Smooth muscle cell (in vitro differentiated cells): ENCODE measurements around the gene APBA2. TPM values are rescaled to one million over a fixed set of nuclear protein-coding genes. Genes with fewer than 3 reads are reported as not detected.

Experiments
- DNase-seq: peaks from one replicate; lab custom pipeline; 2025; ENCODE audit not compliant: unreplicated experiment; lab: John Stamatoyannopoulos, UW
- H2AFZ ChIP-seq: fragments of 200-600 bp; sonication (generic); 2 replicates; pipeline ENCODE4 v1.6.0; 2016; ENCODE audit warnings: antibody characterized with exemption, low read depth, mild to moderate bottlenecking
- H3F3A ChIP-seq: fragments of 200-600 bp; sonication (generic); 2 replicates; pipeline ENCODE4 v1.6.0; 2017; ENCODE audit warnings: antibody characterized with exemption, low read depth
- H3K27ac ChIP-seq: fragments of 200-600 bp; sonication (generic); 2 replicates; pipeline ENCODE4 v1.5.1; 2016; ENCODE audit warnings: low read depth, mild to moderate bottlenecking
- H3K27me3 ChIP-seq: fragments of 200-600 bp; sonication (generic); 2 replicates; pipeline ENCODE4 v1.6.1; 2016; ENCODE audit warnings: low read depth, mild to moderate bottlenecking
- H3K36me3 ChIP-seq: fragments of 200-600 bp; sonication (generic); 2 replicates; pipeline ENCODE4 v1.5.1; 2016; ENCODE audit warnings: low read depth
- H3K4me1 ChIP-seq: fragments of 200-600 bp; sonication (generic); 2 replicates; pipeline ENCODE4 v1.5.1; 2016; ENCODE audit warnings: low read depth
- H3K4me2 ChIP-seq: fragments of 200-600 bp; sonication (generic); 2 replicates; pipeline ENCODE4 v1.6.0; 2016; ENCODE audit warnings: mild to moderate bottlenecking
- H3K4me3 ChIP-seq: fragments of 200-600 bp; sonication (generic); 2 replicates; pipeline ENCODE4 v1.5.1; 2016; ENCODE audit warnings: mild to moderate bottlenecking
- H3K79me2 ChIP-seq: fragments of 200-600 bp; sonication (generic); 2 replicates; pipeline ENCODE4 v1.6.0; 2016; ENCODE audit warnings: low read depth, mild to moderate bottlenecking
- H3K9ac ChIP-seq: fragments of 200-600 bp; sonication (generic); 2 replicates; pipeline ENCODE4 v1.6.0; 2016; ENCODE audit warnings: low read depth
- H3K9me3 ChIP-seq: fragments of 200-600 bp; sonication (generic); replicated peaks from 2 replicates; pipeline ENCODE4 v1.5.1; 2016; ENCODE audit warnings: low read depth
- H4K20me1 ChIP-seq: fragments of 200-600 bp; sonication (generic); 2 replicates; pipeline ENCODE4 v1.6.0; 2016; ENCODE audit warnings: low read depth
- whole genome bisulfite sequencing: methylation state at CpG from one replicate; pipeline ENCODE4 v1.1.7; 2016; ENCODE audit warnings: low lambda C conversion rate; 5-methylcytosine and 5-hydroxymethylcytosine counted together
- polyA plus RNA-seq: library from polyadenylated mRNA; unstranded; fragments of >200 nt; fragmentation: Nextera tagmentation; extraction: Ambion mirVana; gene quantifications from 2 replicates; pipeline ENCODE4 v1.2.1, GENCODE V29; 2016
- total RNA-seq: library from RNA; depleted of rRNA; stranded (reverse); fragments of >200 nt; gene quantifications from 2 replicates; pipeline ENCODE4 v1.2.3, GENCODE V29; 2014
- TF ChIP-seq, protein P1 (sequence below): fragments of 200-600 bp; sonication (generic); IDR thresholded peaks from 2 replicates; pipeline ENCODE4 v1.5.1; 2017; ENCODE audit warnings: borderline replicate concordance, mild to moderate bottlenecking, antibody characterized with exemption; ENCODE audit not compliant: insufficient read depth, poor library complexity, severe bottlenecking

The APBA2 gene
- total and polyA plus RNA-seq, 2 experiments from 2014 or later, result 10.2 to 14.9 TPM

DNA sequence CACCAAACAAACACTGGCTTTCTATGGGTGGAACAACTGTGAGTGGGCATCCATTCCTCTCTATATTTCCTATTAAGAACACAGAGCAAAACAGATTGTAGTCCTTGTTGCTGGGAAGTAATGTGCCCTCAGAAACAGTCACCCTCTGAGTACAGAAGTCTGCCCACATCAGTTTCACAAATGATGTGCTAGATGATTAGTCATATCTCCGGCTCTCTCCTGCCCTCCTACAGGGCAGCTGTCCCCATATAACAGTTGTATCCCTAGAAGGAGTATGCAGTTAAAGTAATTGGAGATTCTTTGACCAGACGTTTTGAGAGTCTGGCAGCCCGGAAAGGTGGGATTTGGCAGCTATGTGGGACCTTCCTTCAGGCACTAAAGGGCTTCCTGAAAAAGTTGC is 159.9 kb downstream of the APBA2 start:
- 24% methylated on average over 3 of the region's 3 CpGs for WGBS
- no peaks in the 10 kb centered on the region for H3K79me2 ChIP-seq

DNA sequence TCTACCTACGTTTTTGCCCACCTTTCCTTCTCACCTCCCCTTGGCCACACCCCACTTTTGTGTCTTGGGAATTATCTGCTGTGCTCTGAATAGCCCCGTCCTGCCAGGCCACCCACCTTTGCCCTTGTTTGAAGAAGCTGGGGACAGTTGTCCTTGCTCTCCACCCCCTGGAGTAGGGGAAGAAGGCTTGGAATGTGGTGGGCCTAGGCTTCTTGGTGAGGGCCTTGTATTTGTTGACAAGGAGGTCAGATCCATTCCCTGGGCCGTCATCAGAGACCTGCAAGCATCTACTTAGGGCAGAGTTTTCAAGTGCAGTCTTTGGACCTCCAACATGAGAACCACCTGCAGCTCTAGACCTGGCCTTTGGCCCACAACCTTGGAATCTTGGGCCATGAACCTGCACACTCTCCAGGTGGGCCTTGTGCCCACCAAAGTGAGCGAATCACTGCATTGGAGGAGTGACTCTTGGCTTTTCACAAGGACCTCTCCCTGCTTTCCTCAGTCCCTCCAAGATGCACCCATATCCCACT is 160.6 kb downstream of the APBA2 start:
- no peaks in the 10 kb centered on the region for H3K79me2 ChIP-seq
- H3K9me3 ChIP-seq, result no peaks in the 10 kb centered on the region
- H3K27ac ChIP-seq, result peak overlapping the region; percentile 93
- H3F3A ChIP-seq, result no peaks in the 10 kb centered on the region
- WGBS, result 88% methylated on average over 4 of the region's 4 CpGs
- H3K9ac ChIP-seq, result no peak overlapping the region
- H2AFZ ChIP-seq, result no peak overlapping the region
- peaks cover 12% of the 10 kb centered on the region for H3K4me1 ChIP-seq
- H3K36me3 ChIP-seq, result no peaks in the 10 kb centered on the region
- H4K20me1 ChIP-seq, result no peaks in the 10 kb centered on the region
- DNase-seq, result no peak
- H3K4me2 ChIP-seq, result no peak overlapping the region
- TF ChIP-seq, protein P1, sequence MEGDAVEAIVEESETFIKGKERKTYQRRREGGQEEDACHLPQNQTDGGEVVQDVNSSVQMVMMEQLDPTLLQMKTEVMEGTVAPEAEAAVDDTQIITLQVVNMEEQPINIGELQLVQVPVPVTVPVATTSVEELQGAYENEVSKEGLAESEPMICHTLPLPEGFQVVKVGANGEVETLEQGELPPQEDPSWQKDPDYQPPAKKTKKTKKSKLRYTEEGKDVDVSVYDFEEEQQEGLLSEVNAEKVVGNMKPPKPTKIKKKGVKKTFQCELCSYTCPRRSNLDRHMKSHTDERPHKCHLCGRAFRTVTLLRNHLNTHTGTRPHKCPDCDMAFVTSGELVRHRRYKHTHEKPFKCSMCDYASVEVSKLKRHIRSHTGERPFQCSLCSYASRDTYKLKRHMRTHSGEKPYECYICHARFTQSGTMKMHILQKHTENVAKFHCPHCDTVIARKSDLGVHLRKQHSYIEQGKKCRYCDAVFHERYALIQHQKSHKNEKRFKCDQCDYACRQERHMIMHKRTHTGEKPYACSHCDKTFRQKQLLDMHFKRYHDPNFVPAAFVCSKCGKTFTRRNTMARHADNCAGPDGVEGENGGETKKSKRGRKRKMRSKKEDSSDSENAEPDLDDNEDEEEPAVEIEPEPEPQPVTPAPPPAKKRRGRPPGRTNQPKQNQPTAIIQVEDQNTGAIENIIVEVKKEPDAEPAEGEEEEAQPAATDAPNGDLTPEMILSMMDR, result no peak
- no peaks in the 10 kb centered on the region for H3K27me3 ChIP-seq
- no peak overlapping the region for H3K4me3 ChIP-seq

More for the DNA sequence above, 159.9 kb downstream of the APBA2 start:
- peak overlapping the region; percentile 93 for H3K27ac ChIP-seq
- no peak overlapping the region for H2AFZ ChIP-seq
- H3K36me3 ChIP-seq, result no peaks in the 10 kb centered on the region
- H3K4me1 ChIP-seq, result peaks cover 17% of the 10 kb centered on the region
- TF ChIP-seq, protein P1, result no peak
- no peaks in the 10 kb centered on the region for H3K27me3 ChIP-seq
- no peaks in the 10 kb centered on the region for H4K20me1 ChIP-seq
- H3K4me2 ChIP-seq, result peak overlapping the region; percentile 66
- H3K4me3 ChIP-seq, result no peak overlapping the region
- H3F3A ChIP-seq, result no peaks in the 10 kb centered on the region
- H3K9ac ChIP-seq, result peak overlapping the region; percentile 41
- no peaks in the 10 kb centered on the region for H3K9me3 ChIP-seq
- no peak for DNase-seq

DNA sequence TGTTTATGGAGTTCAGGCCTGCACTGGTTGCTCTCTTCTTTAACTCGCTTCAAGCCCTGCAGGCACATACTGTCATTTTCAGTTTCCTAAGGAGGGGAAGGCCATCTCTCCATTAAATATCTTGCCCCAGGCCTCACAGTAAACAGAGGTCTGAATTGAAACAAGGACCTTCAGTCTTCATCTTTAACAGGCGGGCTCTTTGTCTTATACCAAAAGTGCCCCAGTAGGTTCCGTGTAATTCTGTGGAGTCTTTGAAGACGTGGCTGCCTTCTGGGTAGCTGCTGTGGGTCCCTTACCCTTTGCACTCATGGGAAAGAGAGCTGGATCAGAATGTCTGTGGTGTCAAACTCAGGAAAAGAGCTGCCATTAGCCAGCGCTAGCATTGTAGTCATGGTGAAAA is 161.2 kb downstream of the APBA2 start:
- 89% methylated on average over 5 of the region's 5 CpGs for WGBS
- Histone ChIP-seq H3K9ac (no peak overlapping the region), H3K79me2 (no peaks in the 10 kb centered on the region), H3K27ac (no peak overlapping the region), H3K4me2 (no peak overlapping the region), H3K4me3 (no peak overlapping the region), H2AFZ (no peak overlapping the region), H3K9me3 (no peaks in the 10 kb centered on the region), H3K4me1 (peaks cover 12% of the 10 kb centered on the region), H3K36me3 (no peaks in the 10 kb centered on the region), H3F3A (no peaks in the 10 kb centered on the region), H3K27me3 (no peaks in the 10 kb centered on the region), H4K20me1 (no peaks in the 10 kb centered on the region)
- TF ChIP-seq, protein P1, result no peak
- no peak for DNase-seq

DNA sequence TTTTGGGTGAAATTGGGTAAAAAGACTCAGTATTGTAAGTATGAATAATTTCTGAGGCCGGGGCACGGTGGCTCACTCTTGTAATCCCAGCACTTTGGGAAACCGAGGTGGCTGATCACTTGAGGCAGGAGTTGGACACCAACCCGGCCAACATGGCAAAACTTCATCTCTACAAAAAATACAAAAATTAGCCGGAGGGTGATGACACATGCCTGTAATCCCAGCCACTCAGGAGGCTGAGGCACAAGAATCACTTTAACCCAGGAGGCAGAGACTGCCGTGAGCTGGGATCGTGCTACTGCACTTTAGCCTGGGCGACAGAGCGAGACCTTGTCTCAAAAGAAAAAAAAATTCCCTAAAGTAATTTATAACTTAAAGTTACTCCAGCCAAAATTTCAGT is 162.2 kb downstream of the APBA2 start:
- WGBS, result 86% methylated on average over 9 of the region's 9 CpGs
- no peaks in the 10 kb centered on the region for H3F3A ChIP-seq

More for the DNA sequence above, 162.2 kb downstream of the APBA2 start:
- H2AFZ ChIP-seq, result no peak overlapping the region
- no peaks in the 10 kb centered on the region for H3K79me2 ChIP-seq
- no peak for DNase-seq
- H3K4me2 ChIP-seq, result no peak overlapping the region
- H4K20me1 ChIP-seq, result no peaks in the 10 kb centered on the region
- H3K36me3 ChIP-seq, result no peaks in the 10 kb centered on the region
- H3K27ac ChIP-seq, result no peak overlapping the region
- H3K4me3 ChIP-seq, result no peak overlapping the region
- H3K9ac ChIP-seq, result peak overlapping the region; percentile 5
- no peaks in the 10 kb centered on the region for H3K9me3 ChIP-seq
- TF ChIP-seq, protein P1, result no peak
- H3K4me1 ChIP-seq, result peaks cover 12% of the 10 kb centered on the region
- no peaks in the 10 kb centered on the region for H3K27me3 ChIP-seq
